GM19043 (cell line): Measurements from ENCODE around the gene CYP1A2.
"Not testable (repeated sequence)": the region's sequence is repeated elsewhere in the genome, so short reads cannot be mapped to it uniquely, and the experiment has no call there.

Experiments
- ATAC-seq: cut with Tn5 transposase; IDR thresholded peaks from one replicate; pipeline ENCODE4 v1.9.1; 2021; ENCODE audit warnings: low read depth; ENCODE audit not compliant: unreplicated experiment

Gene CYP1A2

GRCh38 chr15:74748322-74748946 lies at the start of gene CYP1A2:
TSS of gene CYP1A2 (plus strand) at chr15:74748845. CDS start at chr15:74749739, 894 bp downstream.
- ATAC-seq = no peak

GRCh38 chr15:74709011-74709410 lies 39.6 kb upstream of the CYP1A2 start:
- no peak for ATAC-seq

- no peak for ATAC-seq
Measured at GRCh38 chr15:74709892-74710291, 38.8 kb upstream of the CYP1A2 start.

- no peak for ATAC-seq
Measured at GRCh38 chr15:74710319-74711094, 38.1 kb upstream of the CYP1A2 start.

- no peak for ATAC-seq
Measured at GRCh38 chr15:74712311-74712710, 36.3 kb upstream of the CYP1A2 start.

- no peak for ATAC-seq
Measured at GRCh38 chr15:74716651-74717050, 32.0 kb upstream of the CYP1A2 start.

GRCh38 chr15:74722591-74722990 lies 26.1 kb upstream of the CYP1A2 start:
- ATAC-seq = no peak

- ATAC-seq = no peak
Measured at GRCh38 chr15:74723187-74723586, 25.5 kb upstream of the CYP1A2 start.

- ATAC-seq = no peak
Measured at GRCh38 chr15:74723754-74724334, 24.8 kb upstream of the CYP1A2 start.

GRCh38 chr15:74724570-74725224 lies 23.9 kb upstream of the CYP1A2 start:
- ATAC-seq = no peak

GRCh38 chr15:74725225-74725774 lies 23.3 kb upstream of the CYP1A2 start, which contains the start of gene CYP1A1:
TSS of gene CYP1A1 (minus strand) at chr15:74725528. CDS start at chr15:74723097, 2,431 bp downstream.
- no peak for ATAC-seq

GRCh38 chr15:74725845-74726773 lies 22.5 kb upstream of the CYP1A2 start:
- ATAC-seq = no peak

- no peak for ATAC-seq
Measured at GRCh38 chr15:74726774-74727164, 21.9 kb upstream of the CYP1A2 start.

GRCh38 chr15:74727727-74728126 lies 20.9 kb upstream of the CYP1A2 start:
- ATAC-seq = no peak

GRCh38 chr15:74728699-74729098 lies 19.9 kb upstream of the CYP1A2 start:
- ATAC-seq = not testable (repeated sequence)

GRCh38 chr15:74729372-74729771 lies 19.3 kb upstream of the CYP1A2 start:
- not testable (repeated sequence) for ATAC-seq

- ATAC-seq = no peak
Measured at GRCh38 chr15:74730619-74731316, 17.9 kb upstream of the CYP1A2 start.

- no peak for ATAC-seq
Measured at GRCh38 chr15:74732846-74733245, 15.8 kb upstream of the CYP1A2 start.

GRCh38 chr15:74733269-74733668 lies 15.4 kb upstream of the CYP1A2 start:
- no peak for ATAC-seq
